OCI-LY7 (cell line): ENCODE results near the gene ZNF557. TPM values are rescaled to one million over a fixed set of nuclear protein-coding genes. Genes with fewer than 3 reads are reported as not detected.
"Not testable (repeated sequence)": the region's sequence is repeated elsewhere in the genome, so short reads cannot be mapped to it uniquely, and the experiment has no call there.

Source experiments
- BruUV-seq: library from RNA; stranded (reverse); fragments of 400-500 nt; replicated peaks from 2 replicates; lab custom pipeline; 2021; lab: Mats Ljungman, UMichigan
- CTCF ChIA-PET: fragments of 300-600 bp; sonication (Branson Sonifier 250); formaldehyde crosslinking; loops from one replicate; lab custom pipeline; 2022; ENCODE audit warnings: antibody characterized with exemption; ENCODE audit not compliant: unreplicated experiment; lab: Charles Lee
- POLR2A ChIA-PET: fragments of 300-600 bp; sonication (Branson Sonifier 250); formaldehyde crosslinking; loops from one replicate; lab custom pipeline; 2022; ENCODE audit warnings: antibody characterized with exemption; lab: Charles Lee
- DNase-seq: peaks from one replicate; pipeline ENCODE4 v3.0.0-alpha.2; 2015; ENCODE audit warnings: low spot score
- H2AFZ ChIP-seq: fragments of 200-600 bp; sonication (generic), shearing (Covaris generic); 2 replicates; pipeline ENCODE4 v1.6.1; 2014; ENCODE audit warnings: mild to moderate bottlenecking, antibody characterized with exemption, low read length, moderate library complexity
- H3K27ac ChIP-seq: fragments of 200-600 bp; sonication (generic); 2 replicates; pipeline ENCODE4 v1.5.1; 2014; ENCODE audit warnings: mixed run types, low read depth, mild to moderate bottlenecking, moderate library complexity, low read length, inconsistent platforms; ENCODE audit not compliant: poor library complexity, severe bottlenecking
- H3K36me3 ChIP-seq: fragments of 200-600 bp; sonication (generic); 2 replicates; pipeline ENCODE4 v1.6.1; 2014; ENCODE audit warnings: mild to moderate bottlenecking, antibody characterized with exemption, low read length, moderate library complexity, mixed read lengths; ENCODE audit not compliant: insufficient read depth
- H3K4me1 ChIP-seq: fragments of 200-600 bp; sonication (generic); 2 replicates; pipeline ENCODE4 v1.5.1; 2014; ENCODE audit warnings: mild to moderate bottlenecking, low read length; ENCODE audit not compliant: insufficient read depth, poor library complexity, severe bottlenecking
- H3K4me2 ChIP-seq: fragments of 200-600 bp; sonication (generic); 2 replicates; pipeline ENCODE4 v1.6.1; 2014; ENCODE audit warnings: mild to moderate bottlenecking, low read length
- H3K4me3 ChIP-seq: fragments of 200-600 bp; sonication (generic); 2 replicates; pipeline ENCODE4 v1.5.1; 2014; ENCODE audit warnings: mild to moderate bottlenecking, low read depth, low read length; ENCODE audit not compliant: poor library complexity, severe bottlenecking
- H3K79me2 ChIP-seq: fragments of 200-600 bp; sonication (generic); 2 replicates; pipeline ENCODE4 v1.6.1; 2016; ENCODE audit warnings: low read depth, mild to moderate bottlenecking, low read length, moderate library complexity, mixed read lengths; ENCODE audit not compliant: insufficient read depth
- H3K9me2 ChIP-seq: fragments of 200-600 bp; sonication (generic); 2 replicates; pipeline ENCODE4 v1.6.1; 2016; ENCODE audit warnings: mild to moderate bottlenecking, low read length, mixed read lengths; ENCODE audit not compliant: insufficient read depth
- H3K9me3 ChIP-seq: fragments of 200-600 bp; sonication (generic); 2 replicates; pipeline ENCODE4 v1.6.1; 2014; ENCODE audit warnings: mild to moderate bottlenecking, mixed run types, low read length, mixed read lengths
- H4K20me1 ChIP-seq: fragments of 200-600 bp; sonication (generic); 2 replicates; pipeline ENCODE4 v1.6.1; 2014; ENCODE audit warnings: mild to moderate bottlenecking, antibody characterized with exemption, low read length, moderate library complexity, mixed read lengths; ENCODE audit not compliant: insufficient read depth
- intact Hi-C: fragments of 100-400 bp; cut with micrococcal nuclease; formaldehyde crosslinking; loops from one replicate; pipeline ENCODE4 v1.10.0; 2022; ENCODE audit not compliant: unreplicated experiment
- total RNA-seq, 2 experiments: library from RNA; depleted of rRNA in 1 of 2; stranded (reverse); fragments of >200 nt in 1 of 2; shearing (Covaris generic) in 1 of 2; gene quantifications; 2 replicates each; pipeline ENCODE4 v1.2.3, GENCODE V29; 2014 to 2022

The ZNF557 gene
- total RNA-seq, 2 experiments from 2014 or later, result 12.0 to 16.1 TPM

GRCh38 chr19:7041563-7041962, 27.9 kb upstream of the ZNF557 start:
- H3K36me3 ChIP-seq, H3K27ac ChIP-seq, H4K20me1 ChIP-seq, H3K4me1 ChIP-seq, BruUV-seq, POLR2A ChIA-PET, H3K4me3 ChIP-seq, H3K9me3 ChIP-seq, DNase-seq, CTCF ChIA-PET, intact Hi-C loops, H3K9me2 ChIP-seq, H2AFZ ChIP-seq, H3K79me2 ChIP-seq, H3K4me2 ChIP-seq: not testable (repeated sequence)

DNA sequence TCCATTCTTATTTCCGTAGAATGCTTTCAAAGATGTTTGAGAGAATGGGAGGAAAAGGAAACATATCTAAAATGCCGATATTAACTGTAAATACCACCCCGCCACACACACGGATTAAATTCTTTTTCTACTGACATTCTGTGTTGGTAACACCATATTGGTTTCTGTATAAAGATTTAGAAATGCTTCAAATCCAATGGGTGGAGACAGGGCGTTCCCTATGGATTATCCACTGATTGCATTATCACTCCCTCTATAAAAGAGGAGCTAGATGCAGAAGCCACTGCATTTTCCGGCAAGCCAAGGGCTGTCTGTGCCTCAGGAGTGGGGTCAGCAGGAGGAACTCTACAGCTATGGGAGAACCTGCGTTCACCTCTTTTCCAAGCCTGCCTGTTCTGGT, 20.5 kb upstream of the ZNF557 start, which contains the start of gene MBD3L2:
Gene MBD3L2 (plus strand): TSS at position 301 of the 400 bp plus-strand sequence. CDS start 53 bp downstream, at position 354.
- H4K20me1 ChIP-seq, H3K9me2 ChIP-seq, H3K4me2 ChIP-seq, H3K4me3 ChIP-seq, POLR2A ChIA-PET, H3K79me2 ChIP-seq, H3K4me1 ChIP-seq, H3K27ac ChIP-seq, H2AFZ ChIP-seq, H3K9me3 ChIP-seq, intact Hi-C loops, H3K36me3 ChIP-seq, BruUV-seq, CTCF ChIA-PET, DNase-seq: not testable (repeated sequence)

DNA sequence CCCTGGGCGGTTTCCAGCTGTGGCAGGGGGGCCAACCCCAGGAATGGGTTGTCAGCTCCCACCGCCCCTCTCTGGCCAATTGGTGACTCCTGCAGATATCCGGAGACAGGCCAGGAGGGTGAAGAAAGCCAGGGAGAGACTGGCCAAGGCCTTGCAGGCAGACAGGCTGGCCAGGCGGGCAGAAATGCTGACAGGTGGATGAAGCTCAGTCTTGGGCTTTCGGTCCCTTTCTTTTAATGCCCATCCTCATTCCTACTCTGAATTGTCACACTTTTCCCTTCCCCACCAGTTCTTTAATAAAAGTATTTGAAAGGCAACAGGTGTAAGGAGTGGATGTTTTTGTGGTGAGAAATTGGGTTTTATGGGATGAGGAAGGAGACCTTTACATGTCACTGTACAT, 18.1 kb upstream of the ZNF557 start:
- H3K27ac ChIP-seq, H3K4me1 ChIP-seq, H4K20me1 ChIP-seq, H3K79me2 ChIP-seq, H3K9me3 ChIP-seq, H3K36me3 ChIP-seq, POLR2A ChIA-PET, CTCF ChIA-PET, H3K4me3 ChIP-seq, H2AFZ ChIP-seq, DNase-seq, intact Hi-C loops, H3K9me2 ChIP-seq, BruUV-seq, H3K4me2 ChIP-seq: not testable (repeated sequence)

GRCh38 chr19:7052896-7053295, 16.6 kb upstream of the ZNF557 start:
- CTCF ChIA-PET, intact Hi-C loops, DNase-seq: not testable (repeated sequence)

GRCh38 chr19:7054635-7055368, 14.7 kb upstream of the ZNF557 start:
- H3K36me3 ChIP-seq, H3K79me2 ChIP-seq, H4K20me1 ChIP-seq, CTCF ChIA-PET, intact Hi-C loops, H3K27ac ChIP-seq, DNase-seq, H3K9me2 ChIP-seq, BruUV-seq, H3K4me2 ChIP-seq, H2AFZ ChIP-seq, H3K4me3 ChIP-seq, POLR2A ChIA-PET, H3K9me3 ChIP-seq, H3K4me1 ChIP-seq: not testable (repeated sequence)

More at GRCh38 chr19:7052896-7053295, 16.6 kb upstream of the ZNF557 start:
- H3K4me3 ChIP-seq, BruUV-seq, H4K20me1 ChIP-seq, H3K79me2 ChIP-seq, H3K9me2 ChIP-seq, H2AFZ ChIP-seq, H3K4me1 ChIP-seq, H3K4me2 ChIP-seq, POLR2A ChIA-PET, H3K36me3 ChIP-seq, H3K27ac ChIP-seq, H3K9me3 ChIP-seq: not testable (repeated sequence)

DNA sequence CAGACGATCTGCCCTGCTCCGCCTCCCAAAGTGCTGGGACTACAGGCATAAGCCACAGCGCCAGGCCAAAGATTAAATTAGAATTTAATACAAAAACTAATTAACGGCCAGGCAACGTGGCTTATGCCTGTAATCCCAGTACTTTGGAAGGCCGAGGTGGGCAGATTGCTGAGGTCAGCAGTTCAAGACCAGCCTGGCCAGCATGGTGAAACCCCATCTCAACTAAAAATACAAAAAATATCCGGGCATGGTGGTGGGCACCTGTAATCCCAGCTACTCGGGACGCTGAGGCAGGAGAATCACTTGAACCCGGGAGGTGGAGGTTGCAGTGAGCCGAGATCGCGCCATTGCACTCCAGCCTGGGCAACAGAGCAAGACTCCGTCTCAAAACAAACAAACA, 13.8 kb upstream of the ZNF557 start:
- intact Hi-C loops, H3K9me2 ChIP-seq, H4K20me1 ChIP-seq, H3K4me2 ChIP-seq, H3K36me3 ChIP-seq, POLR2A ChIA-PET, H3K27ac ChIP-seq, DNase-seq, H3K4me1 ChIP-seq, H3K4me3 ChIP-seq, CTCF ChIA-PET, BruUV-seq, H2AFZ ChIP-seq, H3K79me2 ChIP-seq, H3K9me3 ChIP-seq: not testable (repeated sequence)
